ENCODE data around the gene LDLRAP1. TPM values are rescaled to one million over a fixed set of nuclear protein-coding genes. Genes with fewer than 3 reads are reported as not detected.
A peak's percentile ranks its signal among the peaks of the same experiment; 100 is the strongest.

Gene LDLRAP1, protein sequence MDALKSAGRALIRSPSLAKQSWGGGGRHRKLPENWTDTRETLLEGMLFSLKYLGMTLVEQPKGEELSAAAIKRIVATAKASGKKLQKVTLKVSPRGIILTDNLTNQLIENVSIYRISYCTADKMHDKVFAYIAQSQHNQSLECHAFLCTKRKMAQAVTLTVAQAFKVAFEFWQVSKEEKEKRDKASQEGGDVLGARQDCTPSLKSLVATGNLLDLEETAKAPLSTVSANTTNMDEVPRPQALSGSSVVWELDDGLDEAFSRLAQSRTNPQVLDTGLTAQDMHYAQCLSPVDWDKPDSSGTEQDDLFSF
- 10.1 TPM for polyA plus RNA-seq (2013)

DNA sequence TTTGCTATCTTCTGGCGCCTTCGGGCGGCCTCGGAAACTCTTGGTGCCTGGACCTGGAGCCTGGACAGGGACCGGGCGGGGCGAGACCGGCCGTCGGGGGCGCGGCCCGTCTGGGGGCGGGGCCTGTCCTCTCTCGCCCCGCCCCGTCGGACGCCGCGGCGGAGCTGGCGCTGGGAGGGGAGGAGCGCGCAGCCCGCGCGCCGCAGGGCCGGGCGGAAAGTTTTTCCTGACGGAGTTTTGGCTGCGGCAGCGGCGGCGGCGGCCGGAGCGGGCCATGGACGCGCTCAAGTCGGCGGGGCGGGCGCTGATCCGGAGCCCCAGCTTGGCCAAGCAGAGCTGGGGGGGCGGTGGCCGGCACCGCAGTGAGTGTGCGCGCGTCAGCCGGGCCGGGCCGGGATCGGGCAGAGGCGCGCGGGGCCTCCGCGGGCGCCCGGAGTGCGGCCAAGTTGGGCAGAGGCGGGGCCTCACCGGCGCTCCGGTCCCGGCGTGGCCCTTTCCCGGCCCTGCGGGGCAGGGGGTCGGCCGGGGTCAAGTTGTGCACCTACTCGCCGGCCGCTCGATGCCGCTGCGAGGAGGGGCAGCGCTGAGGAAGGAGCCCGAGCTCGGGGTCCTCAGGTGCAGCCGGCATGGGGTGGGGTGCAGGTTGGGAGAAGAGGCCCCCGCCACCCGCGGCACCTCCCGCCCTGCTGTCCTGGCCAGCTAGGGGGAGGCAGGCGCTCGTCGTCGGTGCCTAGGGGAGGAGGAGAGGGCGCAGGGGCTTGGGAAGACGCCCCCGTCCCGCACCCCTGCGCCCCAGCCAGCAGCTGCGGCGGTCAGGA is at the start of gene LDLRAP1:
Gene LDLRAP1 (plus strand): TSS at position 182 of the 818 bp plus-strand sequence. CDS start 93 bp downstream, at position 275.
- 0% methylated on average over 88 of the region's 99 CpGs for WGBS (ENCODE audit: insufficient coverage)
- Histone ChIP-seq H3K27ac (ENCODE audit: insufficient read depth in 1 of 2, low read depth in 1 of 2, low read length in 2 of 2, poor library complexity in 1 of 2, severe bottlenecking in 2 of 2) (no peak within 1 kb of the TSS), H3K4me1 (ENCODE audit: control extremely low read depth in 1 of 4, control insufficient read depth in 4 of 4, insufficient read depth in 4 of 4, low read length in 3 of 4) (peaks cover 0 to 40% (median 28%) of the 10 kb centered on the region in 4 experiments), H3K36me3 (ENCODE audit: control insufficient read depth in 4 of 4, insufficient read depth in 4 of 4, low read length in 3 of 4) (no peaks in the 10 kb centered on the region), H3K4me3 (ENCODE audit: control insufficient read depth in 1 of 7, extremely low read depth in 1 of 7, insufficient read depth in 4 of 7, low read depth in 2 of 7, low read length in 6 of 7) (peak within 1 kb of the TSS; percentile 52 to 81 (median 75)), H3K27me3 (replicated peaks in 2 of 5; ENCODE audit: control insufficient read depth in 4 of 5, insufficient read depth in 5 of 5, low read length in 4 of 5) (no peaks in the 10 kb centered on the region), H3K9me3 (ENCODE audit: control extremely low read depth in 1 of 5, control insufficient read depth in 4 of 5, insufficient read depth in 2 of 5, low read depth in 1 of 5, low read length in 4 of 5) (no peaks in the 10 kb centered on the region)
- DNase-seq, result peak in 2 of 3 donors; percentile 46 to 55
- ChIA-PET POLR2A (no interaction called here), CTCF (interaction anchor here (1.0 to 1.5 kb wide), 2 partner anchors 11 to 187 kb away, joined by 3 to 4 read pairs; no protein-coding TSS in a partner anchor)

- Histone ChIP-seq H3K27ac (ENCODE audit: insufficient read depth in 1 of 2, low read depth in 1 of 2, low read length in 2 of 2, poor library complexity in 1 of 2, severe bottlenecking in 2 of 2) (no peak overlapping the region), H3K9me3 (ENCODE audit: control extremely low read depth in 1 of 5, control insufficient read depth in 4 of 5, insufficient read depth in 2 of 5, low read depth in 1 of 5, low read length in 4 of 5) (no peaks in the 10 kb centered on the region), H3K4me3 (ENCODE audit: control insufficient read depth in 1 of 7, extremely low read depth in 1 of 7, insufficient read depth in 4 of 7, low read depth in 2 of 7, low read length in 6 of 7) (no peak overlapping the region), H3K27me3 (replicated peaks in 2 of 5; ENCODE audit: control insufficient read depth in 4 of 5, insufficient read depth in 5 of 5, low read length in 4 of 5) (no peaks in the 10 kb centered on the region), H3K36me3 (ENCODE audit: control insufficient read depth in 4 of 4, insufficient read depth in 4 of 4, low read length in 3 of 4) (peaks cover 18 to 78% (median 57%) of the 10 kb centered on the region in 4 experiments), H3K4me1 (ENCODE audit: control extremely low read depth in 1 of 4, control insufficient read depth in 4 of 4, insufficient read depth in 4 of 4, low read length in 3 of 4) (no peaks in the 10 kb centered on the region)
- no peak for DNase-seq
- WGBS (ENCODE audit: insufficient coverage), result 100% methylated on average over 3 of the region's 3 CpGs
- ChIA-PET POLR2A (no interaction called here), CTCF (no interaction called here)
Measured at GRCh38 chr1:25494952-25495351, 48.5 kb upstream of the LDLRAP1 start.

DNA sequence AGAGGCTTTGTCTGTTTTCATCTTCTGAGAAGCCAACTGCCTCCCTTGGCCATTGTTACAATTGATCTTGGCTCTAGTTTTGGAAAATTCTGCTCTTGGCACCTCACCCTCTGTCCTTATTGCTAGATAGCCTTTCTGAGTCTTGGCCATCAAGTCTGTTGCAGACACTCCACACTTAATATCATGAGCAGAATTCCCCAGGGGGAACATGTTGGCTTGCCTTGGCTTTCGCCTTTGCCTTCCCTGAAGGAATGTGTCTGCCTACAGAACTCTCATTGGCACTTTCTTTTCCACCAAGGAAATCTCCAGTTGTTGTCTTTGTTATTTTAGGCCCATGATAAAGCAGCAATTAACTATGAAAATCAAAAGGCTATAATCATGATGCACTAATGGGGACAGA is 42.7 kb upstream of the LDLRAP1 start:
- Histone ChIP-seq H3K36me3 (ENCODE audit: control insufficient read depth in 4 of 4, insufficient read depth in 4 of 4, low read length in 3 of 4) (peaks cover 8 to 48% (median 36%) of the 10 kb centered on the region in 4 experiments), H3K27ac (ENCODE audit: insufficient read depth in 1 of 2, low read depth in 1 of 2, low read length in 2 of 2, poor library complexity in 1 of 2, severe bottlenecking in 2 of 2) (no peak overlapping the region), H3K9me3 (ENCODE audit: control extremely low read depth in 1 of 5, control insufficient read depth in 4 of 5, insufficient read depth in 2 of 5, low read depth in 1 of 5, low read length in 4 of 5) (no peaks in the 10 kb centered on the region), H3K4me1 (ENCODE audit: control extremely low read depth in 1 of 4, control insufficient read depth in 4 of 4, insufficient read depth in 4 of 4, low read length in 3 of 4) (peaks cover 2 to 12% (median 9%) of the 10 kb centered on the region in 4 experiments), H3K4me3 (ENCODE audit: control insufficient read depth in 1 of 7, extremely low read depth in 1 of 7, insufficient read depth in 4 of 7, low read depth in 2 of 7, low read length in 6 of 7) (no peak overlapping the region), H3K27me3 (replicated peaks in 2 of 5; ENCODE audit: control insufficient read depth in 4 of 5, insufficient read depth in 5 of 5, low read length in 4 of 5) (no peaks in the 10 kb centered on the region)
- ChIA-PET CTCF (interaction anchor here (1.0 to 7.2 kb wide), 3 partner anchors 16 to 311 kb away, joined by 3 to 69 read pairs (median 4); no protein-coding TSS in a partner anchor), POLR2A (no interaction called here)
- no peak for DNase-seq
- 86% methylated on average over 1 of the region's 1 CpG for WGBS (ENCODE audit: insufficient coverage)

- ChIA-PET CTCF (interaction anchor here (0.6 to 7.2 kb wide), 11 partner anchors 13 to 310 kb away, joined by 3 to 69 read pairs (median 4); no protein-coding TSS in a partner anchor), POLR2A (no interaction called here)
Measured at GRCh38 chr1:25501235-25502058, 42.0 kb upstream of the LDLRAP1 start.

DNA sequence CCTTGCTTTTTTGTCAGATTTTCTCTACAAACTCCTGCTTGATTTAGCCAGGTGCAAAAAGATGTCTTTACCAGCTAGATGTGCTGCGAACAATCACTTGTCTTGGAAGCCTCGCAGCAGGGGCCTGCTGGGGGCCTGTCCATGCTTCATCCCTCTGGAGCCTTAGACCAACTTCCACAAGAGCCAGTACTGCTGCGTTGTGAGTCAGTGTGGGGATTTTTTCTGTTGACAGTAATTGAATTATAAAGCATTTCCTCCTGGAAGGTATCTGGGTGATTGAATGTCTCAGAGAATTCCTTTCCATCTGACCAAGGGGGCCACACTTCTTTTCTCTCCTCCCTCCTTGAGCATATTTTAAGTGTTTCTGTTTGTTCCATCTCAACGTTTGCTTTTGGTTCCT is 40.4 kb upstream of the LDLRAP1 start:
- WGBS (ENCODE audit: insufficient coverage), result 63% methylated on average over 4 of the region's 4 CpGs
- H3K27me3 ChIP-seq (replicated peaks in 2 of 5; ENCODE audit: control insufficient read depth in 4 of 5, insufficient read depth in 5 of 5, low read length in 4 of 5), result no peaks in the 10 kb centered on the region
- H3K27ac ChIP-seq (ENCODE audit: insufficient read depth in 1 of 2, low read depth in 1 of 2, low read length in 2 of 2, poor library complexity in 1 of 2, severe bottlenecking in 2 of 2), result no peak overlapping the region
- H3K4me1 ChIP-seq (ENCODE audit: control extremely low read depth in 1 of 4, control insufficient read depth in 4 of 4, insufficient read depth in 4 of 4, low read length in 3 of 4), result peaks cover 2 to 17% (median 12%) of the 10 kb centered on the region in 4 experiments
- peaks cover 0 to 34% (median 20%) of the 10 kb centered on the region in 4 experiments for H3K36me3 ChIP-seq (ENCODE audit: control insufficient read depth in 4 of 4, insufficient read depth in 4 of 4, low read length in 3 of 4)
- H3K9me3 ChIP-seq (ENCODE audit: control extremely low read depth in 1 of 5, control insufficient read depth in 4 of 5, insufficient read depth in 2 of 5, low read depth in 1 of 5, low read length in 4 of 5), result no peaks in the 10 kb centered on the region
- DNase-seq, result no peak
- CTCF ChIA-PET, result interaction anchor here (1.1 to 7.2 kb wide), 9 partner anchors 11 to 308 kb away, joined by 3 to 69 read pairs (median 4); no protein-coding TSS in a partner anchor
- no peak overlapping the region for H3K4me3 ChIP-seq (ENCODE audit: control insufficient read depth in 1 of 7, extremely low read depth in 1 of 7, insufficient read depth in 4 of 7, low read depth in 2 of 7, low read length in 6 of 7)
- POLR2A ChIA-PET, result no interaction called here

More at GRCh38 chr1:25501235-25502058, 42.0 kb upstream of the LDLRAP1 start:
- Histone ChIP-seq H3K4me1 (ENCODE audit: control extremely low read depth in 1 of 4, control insufficient read depth in 4 of 4, insufficient read depth in 4 of 4, low read length in 3 of 4) (peaks cover 2 to 17% (median 12%) of the 10 kb centered on the region in 4 experiments), H3K36me3 (ENCODE audit: control insufficient read depth in 4 of 4, insufficient read depth in 4 of 4, low read length in 3 of 4) (peaks cover 8 to 46% (median 31%) of the 10 kb centered on the region in 4 experiments), H3K9me3 (ENCODE audit: control extremely low read depth in 1 of 5, control insufficient read depth in 4 of 5, insufficient read depth in 2 of 5, low read depth in 1 of 5, low read length in 4 of 5) (no peaks in the 10 kb centered on the region), H3K27ac (ENCODE audit: insufficient read depth in 1 of 2, low read depth in 1 of 2, low read length in 2 of 2, poor library complexity in 1 of 2, severe bottlenecking in 2 of 2) (no peak overlapping the region), H3K4me3 (ENCODE audit: control insufficient read depth in 1 of 7, extremely low read depth in 1 of 7, insufficient read depth in 4 of 7, low read depth in 2 of 7, low read length in 6 of 7) (no peak overlapping the region), H3K27me3 (replicated peaks in 2 of 5; ENCODE audit: control insufficient read depth in 4 of 5, insufficient read depth in 5 of 5, low read length in 4 of 5) (no peaks in the 10 kb centered on the region)
- 96% methylated on average over 4 of the region's 7 CpGs for WGBS (ENCODE audit: insufficient coverage)
- peak in 1 of 3 donors; percentile 21 for DNase-seq

GRCh38 chr1:25503551-25504426 is 39.6 kb upstream of the LDLRAP1 start:
- Histone ChIP-seq H3K9me3 (ENCODE audit: control extremely low read depth in 1 of 5, control insufficient read depth in 4 of 5, insufficient read depth in 2 of 5, low read depth in 1 of 5, low read length in 4 of 5) (no peaks in the 10 kb centered on the region), H3K4me1 (ENCODE audit: control extremely low read depth in 1 of 4, control insufficient read depth in 4 of 4, insufficient read depth in 4 of 4, low read length in 3 of 4) (peaks cover 2 to 17% (median 12%) of the 10 kb centered on the region in 4 experiments), H3K36me3 (ENCODE audit: control insufficient read depth in 4 of 4, insufficient read depth in 4 of 4, low read length in 3 of 4) (peaks cover 0 to 29% (median 14%) of the 10 kb centered on the region in 4 experiments), H3K27ac (ENCODE audit: insufficient read depth in 1 of 2, low read depth in 1 of 2, low read length in 2 of 2, poor library complexity in 1 of 2, severe bottlenecking in 2 of 2) (no peak overlapping the region), H3K4me3 (ENCODE audit: control insufficient read depth in 1 of 7, extremely low read depth in 1 of 7, insufficient read depth in 4 of 7, low read depth in 2 of 7, low read length in 6 of 7) (no peak overlapping the region), H3K27me3 (replicated peaks in 2 of 5; ENCODE audit: control insufficient read depth in 4 of 5, insufficient read depth in 5 of 5, low read length in 4 of 5) (no peaks in the 10 kb centered on the region)
- POLR2A ChIA-PET, result no interaction called here
- DNase-seq, result peak; percentile 53 to 76 (median 73)
- CTCF ChIA-PET, result interaction anchor here (0.6 to 7.2 kb wide), 20 partner anchors 9 to 315 kb away, joined by 3 to 69 read pairs (median 3); no protein-coding TSS in a partner anchor
- WGBS (ENCODE audit: insufficient coverage), result 80% methylated on average over 7 of the region's 12 CpGs
